GM21367 (cell line): ENCODE data around the gene ZNF286A.
"Not testable (repeated sequence)": the region's sequence is repeated elsewhere in the genome, so short reads cannot be mapped to it uniquely, and the experiment has no call there.

Experiments used
- ATAC-seq: cut with Tn5 transposase; IDR thresholded peaks from one replicate; pipeline ENCODE4 v1.9.1; 2021; ENCODE audit not compliant: unreplicated experiment

The ZNF286A gene

DNA sequence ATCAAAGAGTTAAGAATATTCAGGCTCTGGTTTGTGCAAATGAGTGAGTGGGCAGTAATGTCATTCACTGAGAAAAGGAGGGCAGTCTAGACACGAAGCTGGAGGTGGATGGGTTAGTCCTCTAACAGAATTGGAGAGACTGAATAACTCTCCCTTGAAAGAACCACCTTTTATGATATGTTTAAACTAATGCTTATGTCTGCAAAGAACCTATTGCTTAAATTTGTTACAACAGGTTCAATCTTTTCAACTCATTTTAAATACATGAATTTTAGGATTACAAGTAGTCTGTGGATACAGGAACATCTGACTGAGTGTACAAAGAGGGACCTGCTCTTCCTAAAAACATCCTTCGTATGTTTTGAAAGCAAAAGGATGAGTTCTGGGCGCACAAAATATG, 585 bp upstream of the ZNF286A start:
- not testable (repeated sequence) for ATAC-seq

DNA sequence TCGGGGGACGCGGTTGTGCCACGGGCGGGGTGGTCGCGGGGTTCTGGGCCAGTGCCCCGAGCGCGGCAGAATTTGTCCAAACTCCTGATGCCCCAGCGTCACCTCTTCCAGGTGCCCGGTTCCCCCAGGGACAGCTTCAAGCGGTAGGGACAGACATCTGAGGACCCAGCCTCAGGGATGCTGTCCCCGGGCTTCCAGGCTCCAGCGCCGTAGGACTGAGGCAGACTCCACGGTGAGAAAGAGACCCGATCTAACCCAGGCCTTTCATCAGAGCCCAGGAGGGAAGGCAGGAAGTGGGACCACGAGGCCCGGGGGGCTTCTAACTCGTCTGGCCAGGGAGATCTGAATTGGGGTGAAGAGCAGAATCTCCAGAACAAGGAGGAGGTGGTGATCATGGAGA, 385 bp downstream of the ZNF286A start:
- ATAC-seq = not testable (repeated sequence)

GRCh38 chr17:15704239-15704638, 4.7 kb downstream of the ZNF286A start:
- not testable (repeated sequence) for ATAC-seq

DNA sequence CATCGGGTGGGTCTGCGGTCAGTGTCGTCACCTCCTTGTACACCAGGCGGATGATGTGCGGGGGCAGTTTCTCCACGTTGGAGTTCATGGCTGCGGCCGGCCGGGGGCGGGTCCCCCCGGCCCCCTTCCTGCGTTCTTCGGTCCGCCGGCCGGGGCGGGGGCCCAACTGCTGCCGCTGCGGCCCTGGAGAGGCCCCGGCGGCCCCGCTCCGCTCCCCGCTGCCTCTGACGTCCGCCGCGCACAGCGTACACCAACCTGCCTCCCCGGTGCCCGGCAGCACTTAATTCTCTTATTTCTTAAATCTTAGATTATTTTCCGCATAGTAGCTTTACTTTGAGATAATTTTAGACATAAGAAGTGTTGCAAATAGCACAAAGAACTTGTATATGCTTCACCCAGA, 5.3 kb downstream of the ZNF286A start:
- not testable (repeated sequence) for ATAC-seq

GRCh38 chr17:15708879-15709278, 9.3 kb downstream of the ZNF286A start:
- not testable (repeated sequence) for ATAC-seq

DNA sequence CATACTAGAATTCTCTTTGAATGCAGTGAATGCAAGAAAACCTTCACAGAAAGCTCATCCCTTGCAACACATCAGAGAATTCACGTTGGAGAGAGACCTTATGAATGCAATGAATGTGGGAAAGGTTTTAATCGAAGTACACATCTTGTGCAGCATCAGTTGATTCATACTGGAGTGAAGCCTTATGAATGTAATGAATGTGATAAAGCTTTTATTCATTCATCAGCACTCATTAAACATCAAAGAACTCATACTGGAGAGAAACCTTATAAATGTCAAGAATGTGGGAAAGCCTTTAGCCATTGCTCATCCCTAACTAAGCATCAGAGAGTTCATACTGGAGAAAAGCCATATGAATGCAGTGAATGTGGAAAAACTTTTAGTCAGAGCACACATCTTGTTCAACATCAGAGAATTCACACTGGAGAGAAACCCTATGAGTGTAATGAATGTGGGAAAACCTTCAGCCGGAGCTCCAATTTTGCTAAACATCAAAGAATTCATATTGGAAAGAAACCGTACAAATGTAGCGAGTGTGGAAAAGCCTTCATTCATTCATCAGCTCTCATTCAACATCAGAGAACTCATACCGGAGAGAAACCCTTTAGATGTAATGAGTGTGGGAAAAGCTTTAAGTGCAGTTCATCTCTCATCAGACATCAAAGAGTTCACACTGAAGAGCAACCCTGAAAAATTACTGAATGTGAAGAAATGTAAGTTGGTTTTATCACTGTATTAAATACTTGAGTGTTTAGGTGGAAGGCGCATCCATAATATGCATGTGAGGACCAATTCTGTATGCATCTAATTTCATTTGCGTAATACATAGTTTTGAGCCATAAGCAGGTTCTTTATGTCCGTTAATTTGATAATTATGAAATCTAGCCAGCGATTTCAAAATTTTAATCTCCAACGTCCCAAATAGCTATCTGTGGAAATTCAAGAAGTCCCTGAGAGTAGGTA, 17.3 kb downstream of the ZNF286A start:
- not testable (repeated sequence) for ATAC-seq

- not testable (repeated sequence) for ATAC-seq
Measured at GRCh38 chr17:15730535-15730934, 31.0 kb downstream of the ZNF286A start.

- ATAC-seq = not testable (repeated sequence)
Measured at GRCh38 chr17:15731900-15732299, 32.3 kb downstream of the ZNF286A start, which contains the start of gene TBC1D26. Gene TBC1D26 (plus strand): TSS chr17:15732283. CDS start chr17:15735349, 3,066 bp downstream.

- not testable (repeated sequence) for ATAC-seq
Measured at GRCh38 chr17:15733174-15733789, 33.7 kb downstream of the ZNF286A start.

DNA sequence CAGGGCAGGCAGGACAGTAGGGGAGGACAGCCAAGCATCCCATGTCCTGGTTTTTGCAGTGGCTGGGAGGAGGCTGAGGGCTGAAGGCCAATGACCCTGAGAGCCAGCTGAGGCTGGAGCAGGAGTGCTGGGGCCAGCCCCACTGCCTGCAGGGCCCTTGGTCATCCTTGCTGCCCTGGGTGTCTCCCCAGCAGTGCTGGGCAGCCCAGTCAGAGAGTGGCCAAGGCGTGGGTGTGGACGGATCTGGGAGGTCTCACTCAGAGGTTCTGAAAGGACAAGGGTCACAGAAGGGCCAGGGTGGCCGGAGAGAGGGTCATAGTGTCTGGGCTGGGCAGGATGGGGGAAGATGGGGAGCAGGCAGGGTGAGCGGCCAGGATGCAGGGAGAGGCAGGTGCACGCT, 37.0 kb downstream of the ZNF286A start:
- ATAC-seq = not testable (repeated sequence)

- ATAC-seq = no peak
Measured at GRCh38 chr17:15738066-15738465, 38.5 kb downstream of the ZNF286A start.

DNA sequence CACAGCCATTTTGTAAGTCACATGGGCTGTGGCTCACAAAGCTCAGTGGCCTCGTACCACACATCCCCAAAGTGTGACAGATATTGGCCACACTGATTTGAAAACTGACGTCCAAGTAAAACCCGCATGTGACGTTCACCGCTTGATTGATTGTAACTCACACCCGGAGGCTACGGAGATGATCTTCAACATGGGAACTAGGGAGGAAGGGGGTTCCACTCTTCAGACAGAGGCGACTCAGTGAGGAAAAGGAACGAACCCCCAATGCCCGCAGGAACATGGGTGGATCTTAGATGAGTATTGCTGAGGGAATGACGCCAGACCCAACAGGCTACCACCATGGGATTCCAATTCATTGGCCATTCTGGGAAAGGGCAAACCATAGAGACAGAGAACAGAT, 39.7 kb downstream of the ZNF286A start:
- ATAC-seq = not testable (repeated sequence)

DNA sequence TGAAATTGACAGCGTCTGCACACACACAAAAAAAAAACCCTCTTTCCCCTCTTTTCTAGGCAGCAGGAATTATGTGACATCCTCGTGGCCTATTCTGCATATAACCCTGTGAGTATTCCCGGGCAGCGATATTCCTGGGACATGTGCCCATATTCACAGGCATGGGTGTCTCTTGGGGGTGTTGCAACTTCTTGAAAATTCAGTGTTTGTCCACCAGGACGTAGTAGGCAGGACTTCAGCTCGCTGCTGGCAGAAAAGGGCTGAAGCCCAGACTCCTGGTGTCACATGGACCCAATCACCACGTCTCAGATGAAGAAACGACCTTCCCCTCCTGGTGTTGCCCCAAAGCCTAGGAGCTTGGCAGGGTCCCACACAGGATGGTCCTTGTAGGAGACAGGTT, 40.5 kb downstream of the ZNF286A start:
- not testable (repeated sequence) for ATAC-seq

GRCh38 chr17:15740570-15741120, 41.1 kb downstream of the ZNF286A start:
- no peak for ATAC-seq

DNA sequence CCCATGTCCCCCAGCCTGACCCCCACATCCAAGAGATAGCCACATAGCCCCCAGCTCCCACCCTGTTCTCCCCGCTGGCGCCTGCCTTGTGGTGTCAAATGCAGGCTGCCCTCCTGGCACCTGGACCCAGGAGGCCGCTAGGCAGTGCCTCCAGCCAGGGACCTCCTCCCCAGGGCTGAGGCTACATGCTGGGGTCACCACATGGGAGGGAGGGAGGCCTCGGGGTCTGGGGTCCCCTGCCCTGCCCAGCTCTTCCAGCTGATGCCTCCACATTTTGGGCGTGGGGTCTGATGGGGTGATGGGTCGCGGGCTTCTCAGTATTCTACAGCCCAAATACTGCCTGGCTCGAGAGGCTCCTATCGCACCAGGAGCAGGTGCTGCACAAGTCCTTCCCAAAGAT, 42.1 kb downstream of the ZNF286A start:
- ATAC-seq = no peak

DNA sequence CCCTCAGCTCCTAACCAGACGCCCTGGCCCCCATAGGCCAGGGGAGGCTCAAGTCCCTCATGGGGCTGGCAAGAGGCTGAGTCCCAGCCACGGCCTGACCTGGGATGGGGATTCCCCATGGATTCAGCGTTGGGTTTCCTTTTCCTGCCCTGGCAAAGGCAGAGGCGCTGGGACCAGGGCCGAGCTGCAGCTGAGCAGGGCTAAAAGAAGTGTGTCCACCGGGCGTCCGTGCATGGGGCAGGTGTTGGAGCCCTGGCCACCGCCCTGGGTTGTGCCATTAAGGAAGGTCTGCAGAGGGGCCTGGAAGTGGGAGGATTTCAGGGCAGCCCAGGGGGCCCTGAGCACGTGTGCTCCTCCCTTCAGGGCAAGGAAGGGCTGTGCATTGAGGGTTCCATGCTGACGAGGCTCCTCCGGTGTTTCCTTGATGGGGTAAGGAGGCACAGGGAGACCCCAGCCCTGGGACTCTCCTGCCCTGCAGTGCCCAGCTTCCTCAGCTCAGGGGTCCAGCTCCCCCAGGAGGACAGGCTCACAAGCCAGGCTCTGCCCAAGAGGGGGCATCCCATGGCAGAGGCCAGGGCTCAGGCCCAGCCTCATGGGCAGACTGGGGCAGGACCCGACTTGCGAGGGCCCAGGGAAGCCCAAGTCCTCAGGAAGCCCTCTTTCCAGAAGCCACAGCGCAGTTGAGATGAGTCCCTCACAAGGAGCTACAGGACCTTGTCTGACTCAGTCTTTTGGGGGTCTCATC, 42.7 kb downstream of the ZNF286A start:
- no peak for ATAC-seq

- ATAC-seq = no peak
Measured at GRCh38 chr17:15742921-15743320, 43.4 kb downstream of the ZNF286A start.

GRCh38 chr17:15744074-15744676, 44.6 kb downstream of the ZNF286A start:
- no peak for ATAC-seq

- no peak for ATAC-seq
Measured at GRCh38 chr17:15744885-15745284, 45.3 kb downstream of the ZNF286A start.

- not testable (repeated sequence) for ATAC-seq
Measured at GRCh38 chr17:15749403-15749802, 49.9 kb downstream of the ZNF286A start.
